Activated naive CD8-positive, alpha-beta T cell treated with anti-CD3 and anti-CD28 coated beads, Interleukin-2, amount 10 ng/mL, durations not matched to agents 7 days and 5 days (primary cell): Measurements from ENCODE around the gene CDYL. TPM values are rescaled to one million over a fixed set of nuclear protein-coding genes. Genes with fewer than 3 reads are reported as not detected.
"Not testable (repeated sequence)": the region's sequence is repeated elsewhere in the genome, so short reads cannot be mapped to it uniquely, and the experiment has no call there.

Experiments
- ATAC-seq: fragments of 150-1000 bp; cut with Tn5 transposase; one replicate; pipeline ENCODE4 v1.10.0; 2021; ENCODE audit warnings: low read depth, moderate library complexity
- POLR2A ChIA-PET: fragments of 350-600 bp; sonication (Branson Sonifier 250); formaldehyde crosslinking; loops from one replicate; lab custom pipeline; 2021; ENCODE audit warnings: antibody characterized with exemption; lab: Charles Lee
- DNase-seq: peaks from one replicate; pipeline ENCODE4 v3.0.0; 2021
- H3K27ac Mint-ChIP-seq: one replicate; pipeline ENCODE4 v1.8.0; 2022; ENCODE audit warnings: mild to moderate bottlenecking, mixed read lengths
- H3K27me3 Mint-ChIP-seq: one replicate; pipeline ENCODE4 v1.8.0; 2022; ENCODE audit warnings: mild to moderate bottlenecking, moderate library complexity, mixed read lengths
- H3K36me3 Mint-ChIP-seq: one replicate; pipeline ENCODE4 v1.8.0; 2021; ENCODE audit warnings: mild to moderate bottlenecking, mixed read lengths
- H3K4me1 Mint-ChIP-seq: one replicate; pipeline ENCODE4 v1.8.0; 2021; ENCODE audit warnings: mixed read lengths
- H3K4me3 Mint-ChIP-seq: one replicate; pipeline ENCODE4 v1.8.0; 2022; ENCODE audit warnings: mild to moderate bottlenecking, moderate library complexity, mixed read lengths
- H3K9me3 Mint-ChIP-seq: one replicate; pipeline ENCODE4 v1.8.0; 2021; ENCODE audit warnings: mixed read lengths
- total RNA-seq, 2 experiments: library from RNA; stranded (reverse); gene quantifications; one replicate each; pipeline ENCODE4 v1.2.3, GENCODE V29; 2021

CDYL gene
- total RNA-seq, 2 experiments from 2014 or later, result 44.0 to 46.7 TPM

GRCh38 chr6:4846387-4846786 lies 70.2 kb downstream of the CDYL start:
- ATAC-seq (no peak), DNase-seq (no peak)
- Mint-ChIP-seq H3K4me3 (no peak overlapping the region), H3K36me3 (peaks cover 18% of the 10 kb centered on the region), H3K27me3 (no peaks in the 10 kb centered on the region), H3K9me3 (peaks cover 18% of the 10 kb centered on the region), H3K4me1 (peaks cover 13% of the 10 kb centered on the region), H3K27ac (no peak overlapping the region)
- POLR2A ChIA-PET, result no interaction called here

GRCh38 chr6:4848382-4849068 lies 72.3 kb downstream of the CDYL start:
- Mint-ChIP-seq H3K27me3 (no peaks in the 10 kb centered on the region), H3K4me1 (peaks cover 15% of the 10 kb centered on the region), H3K9me3 (peaks cover 11% of the 10 kb centered on the region), H3K36me3 (peaks cover 10% of the 10 kb centered on the region), H3K4me3 (no peak overlapping the region), H3K27ac (no peak overlapping the region)
- ATAC-seq (no peak), DNase-seq (no peak)
- POLR2A ChIA-PET, result no interaction called here

- Mint-ChIP-seq H3K4me3 (no peak overlapping the region), H3K27ac (no peak overlapping the region), H3K9me3 (peaks cover 3% of the 10 kb centered on the region), H3K27me3 (no peaks in the 10 kb centered on the region), H3K36me3 (peaks cover 3% of the 10 kb centered on the region), H3K4me1 (peaks cover 19% of the 10 kb centered on the region)
- no peak for DNase-seq
- ATAC-seq, result no peak
- POLR2A ChIA-PET, result interaction anchor here (0.7 kb wide), 1 partner anchor 297 kb away, joined by 4 read pairs; no protein-coding TSS in a partner anchor
Observed at GRCh38 chr6:4849226-4850022, 73.2 kb downstream of the CDYL start.

- H3K4me1 Mint-ChIP-seq, result peaks cover 21% of the 10 kb centered on the region
- ATAC-seq, result no peak
- H3K9me3 Mint-ChIP-seq, result peaks cover 1% of the 10 kb centered on the region
- H3K36me3 Mint-ChIP-seq, result peaks cover 1% of the 10 kb centered on the region
- H3K27me3 Mint-ChIP-seq, result no peaks in the 10 kb centered on the region
- H3K27ac Mint-ChIP-seq, result no peak overlapping the region
- DNase-seq, result no peak
- H3K4me3 Mint-ChIP-seq, result no peak overlapping the region
- POLR2A ChIA-PET, result no interaction called here
Observed at GRCh38 chr6:4851035-4851434, 74.8 kb downstream of the CDYL start.

- H3K9me3 Mint-ChIP-seq, ATAC-seq, DNase-seq, H3K4me3 Mint-ChIP-seq, H3K36me3 Mint-ChIP-seq, POLR2A ChIA-PET, H3K27me3 Mint-ChIP-seq, H3K27ac Mint-ChIP-seq: not testable (repeated sequence)
- peaks cover 24% of the 10 kb centered on the region for H3K4me1 Mint-ChIP-seq
Observed at GRCh38 chr6:4852186-4852585, 76.0 kb downstream of the CDYL start.

GRCh38 chr6:4852938-4853337 lies 76.7 kb downstream of the CDYL start:
- H3K4me3 Mint-ChIP-seq, result no peak overlapping the region
- no peak for DNase-seq
- H3K9me3 Mint-ChIP-seq, result peaks cover 1% of the 10 kb centered on the region
- no peak for ATAC-seq
- no peaks in the 10 kb centered on the region for H3K27me3 Mint-ChIP-seq
- peaks cover 1% of the 10 kb centered on the region for H3K36me3 Mint-ChIP-seq
- no peak overlapping the region for H3K27ac Mint-ChIP-seq
- POLR2A ChIA-PET, result no interaction called here
- H3K4me1 Mint-ChIP-seq, result peaks cover 25% of the 10 kb centered on the region

GRCh38 chr6:4853349-4853748 lies 77.1 kb downstream of the CDYL start:
- peaks cover 1% of the 10 kb centered on the region for H3K9me3 Mint-ChIP-seq
- H3K4me1 Mint-ChIP-seq, result peaks cover 25% of the 10 kb centered on the region

GRCh38 chr6:4853782-4854511 lies 77.7 kb downstream of the CDYL start:
- ATAC-seq (no peak), DNase-seq (no peak)
- POLR2A ChIA-PET, result no interaction called here
- H3K9me3 Mint-ChIP-seq, result peaks cover 1% of the 10 kb centered on the region
- H3K27me3 Mint-ChIP-seq, result no peaks in the 10 kb centered on the region
- no peak overlapping the region for H3K27ac Mint-ChIP-seq
- peaks cover 1% of the 10 kb centered on the region for H3K36me3 Mint-ChIP-seq
- no peak overlapping the region for H3K4me3 Mint-ChIP-seq
- H3K4me1 Mint-ChIP-seq, result peaks cover 25% of the 10 kb centered on the region

More at GRCh38 chr6:4853349-4853748, 77.1 kb downstream of the CDYL start:
- H3K27me3 Mint-ChIP-seq, result no peaks in the 10 kb centered on the region
- POLR2A ChIA-PET, result no interaction called here
- H3K36me3 Mint-ChIP-seq, result peaks cover 1% of the 10 kb centered on the region
- DNase-seq (no peak), ATAC-seq (no peak)
- H3K27ac Mint-ChIP-seq, result no peak overlapping the region
- H3K4me3 Mint-ChIP-seq, result no peak overlapping the region

GRCh38 chr6:4856785-4857184 lies 80.6 kb downstream of the CDYL start:
- ATAC-seq (no peak), DNase-seq (no peak)
- Mint-ChIP-seq H3K4me3 (no peak overlapping the region), H3K36me3 (peaks cover 10% of the 10 kb centered on the region), H3K4me1 (peaks cover 17% of the 10 kb centered on the region), H3K27ac (no peak overlapping the region), H3K9me3 (peaks cover 5% of the 10 kb centered on the region), H3K27me3 (no peaks in the 10 kb centered on the region)
- POLR2A ChIA-PET, result no interaction called here

GRCh38 chr6:4858194-4859015 lies 82.2 kb downstream of the CDYL start:
- Mint-ChIP-seq H3K4me1 (peaks cover 16% of the 10 kb centered on the region), H3K9me3 (peaks cover 9% of the 10 kb centered on the region), H3K4me3 (no peak overlapping the region), H3K27me3 (no peaks in the 10 kb centered on the region), H3K27ac (no peak overlapping the region), H3K36me3 (peaks cover 16% of the 10 kb centered on the region)
- POLR2A ChIA-PET, result no interaction called here
- DNase-seq, result no peak
- ATAC-seq, result no peak

- Mint-ChIP-seq H3K36me3 (peaks cover 30% of the 10 kb centered on the region), H3K27me3 (no peaks in the 10 kb centered on the region), H3K27ac (no peak overlapping the region), H3K4me1 (peaks cover 12% of the 10 kb centered on the region), H3K4me3 (no peak overlapping the region), H3K9me3 (peaks cover 9% of the 10 kb centered on the region)
- ATAC-seq (no peak), DNase-seq (no peak)
- POLR2A ChIA-PET, result no interaction called here
Observed at GRCh38 chr6:4860387-4860786, 84.2 kb downstream of the CDYL start.

GRCh38 chr6:4861564-4861963 lies 85.4 kb downstream of the CDYL start:
- Mint-ChIP-seq H3K27me3 (no peaks in the 10 kb centered on the region), H3K9me3 (peaks cover 9% of the 10 kb centered on the region), H3K27ac (no peak overlapping the region), H3K36me3 (peaks cover 30% of the 10 kb centered on the region), H3K4me3 (no peak overlapping the region), H3K4me1 (peaks cover 8% of the 10 kb centered on the region)
- no peak for DNase-seq
- POLR2A ChIA-PET, result no interaction called here
- ATAC-seq, result no peak

GRCh38 chr6:4864519-4864918 lies 88.3 kb downstream of the CDYL start:
- no peak overlapping the region for H3K27ac Mint-ChIP-seq
- H3K36me3 Mint-ChIP-seq, result peaks cover 41% of the 10 kb centered on the region
- H3K9me3 Mint-ChIP-seq, result peaks cover 20% of the 10 kb centered on the region
- ATAC-seq (no peak), DNase-seq (no peak)
- H3K27me3 Mint-ChIP-seq, result no peaks in the 10 kb centered on the region
- H3K4me1 Mint-ChIP-seq, result peaks cover 4% of the 10 kb centered on the region
- POLR2A ChIA-PET, result no interaction called here
- H3K4me3 Mint-ChIP-seq, result no peak overlapping the region
